GM21825 (cell line): ENCODE measurements around the gene RABGGTA.

Experiments
- ATAC-seq: cut with Tn5 transposase; IDR thresholded peaks from one replicate; pipeline ENCODE4 v1.9.1; 2021; ENCODE audit warnings: mild to moderate bottlenecking, moderate library complexity; ENCODE audit not compliant: unreplicated experiment

RABGGTA gene

DNA sequence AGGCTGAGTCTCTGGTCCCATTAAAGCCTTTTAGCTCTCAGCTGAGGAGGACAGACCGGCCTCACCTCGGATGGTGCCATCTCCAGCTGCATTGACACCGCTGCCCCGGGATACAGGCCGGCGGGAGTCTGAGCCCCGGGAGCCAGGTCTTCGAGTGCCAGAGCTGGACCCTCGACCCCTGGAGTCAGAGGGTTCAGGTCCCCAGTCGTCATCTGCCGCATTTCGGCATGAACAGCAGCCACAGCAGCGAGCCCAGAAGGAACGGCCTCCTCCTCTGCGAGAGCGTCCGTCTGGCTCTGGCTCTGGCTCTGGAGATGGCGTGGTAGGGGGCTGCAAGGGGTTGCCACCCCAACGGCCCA, 9.4 kb downstream of the RABGGTA start:
- no peak for ATAC-seq

DNA sequence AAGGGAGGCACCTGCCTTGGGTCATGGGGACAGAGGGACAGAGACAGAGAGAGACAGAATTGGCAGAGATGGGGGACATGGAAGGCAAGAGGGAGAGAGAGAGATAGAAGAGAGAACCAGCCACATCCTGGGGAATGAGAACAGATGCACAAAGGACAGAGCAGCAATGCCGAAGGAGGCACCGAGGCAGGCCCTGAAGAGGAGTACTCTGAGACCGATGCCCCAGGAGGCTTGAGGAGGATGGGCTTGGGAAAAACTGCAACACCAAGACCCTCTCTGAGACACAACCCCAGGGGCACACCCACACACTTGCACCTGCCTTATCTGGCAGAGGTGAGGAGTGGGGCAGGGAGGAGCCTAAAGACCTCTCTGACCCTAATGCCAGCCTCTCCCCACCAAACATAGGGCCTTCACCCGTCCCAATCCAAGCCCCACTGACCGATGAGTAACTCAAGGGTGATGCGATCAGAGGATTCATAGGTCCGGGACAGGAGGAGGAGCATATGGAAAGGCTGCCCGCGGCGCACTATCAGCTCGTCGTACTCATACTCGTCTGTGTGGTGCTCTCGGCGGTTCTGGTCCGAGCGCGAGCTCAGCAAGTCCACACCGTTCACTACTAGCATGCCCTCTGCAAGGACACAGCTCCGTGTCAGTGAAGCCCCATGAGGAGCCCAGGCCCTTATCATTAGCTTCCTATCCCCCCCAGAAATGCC, 10.0 kb downstream of the RABGGTA start:
- no peak for ATAC-seq

DNA sequence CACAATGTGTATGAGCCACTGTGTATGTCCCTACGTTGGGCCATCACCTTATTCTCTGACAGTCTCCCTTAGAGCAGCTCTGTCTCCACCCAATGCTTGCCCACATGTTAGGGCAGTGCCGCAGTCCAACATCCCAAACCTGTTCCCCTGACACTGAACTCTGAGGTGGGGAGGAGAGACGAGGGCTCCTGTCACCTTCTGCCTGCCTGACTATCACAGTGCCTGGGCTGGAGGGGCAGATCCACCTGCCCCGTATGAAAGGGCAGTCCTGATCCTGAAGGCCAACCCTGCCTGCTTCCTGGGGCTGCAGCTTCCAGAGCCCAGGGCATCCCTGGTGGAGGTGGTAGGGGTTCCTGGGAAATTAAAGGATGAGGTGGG, 10.6 kb downstream of the RABGGTA start:
- no peak for ATAC-seq

DNA sequence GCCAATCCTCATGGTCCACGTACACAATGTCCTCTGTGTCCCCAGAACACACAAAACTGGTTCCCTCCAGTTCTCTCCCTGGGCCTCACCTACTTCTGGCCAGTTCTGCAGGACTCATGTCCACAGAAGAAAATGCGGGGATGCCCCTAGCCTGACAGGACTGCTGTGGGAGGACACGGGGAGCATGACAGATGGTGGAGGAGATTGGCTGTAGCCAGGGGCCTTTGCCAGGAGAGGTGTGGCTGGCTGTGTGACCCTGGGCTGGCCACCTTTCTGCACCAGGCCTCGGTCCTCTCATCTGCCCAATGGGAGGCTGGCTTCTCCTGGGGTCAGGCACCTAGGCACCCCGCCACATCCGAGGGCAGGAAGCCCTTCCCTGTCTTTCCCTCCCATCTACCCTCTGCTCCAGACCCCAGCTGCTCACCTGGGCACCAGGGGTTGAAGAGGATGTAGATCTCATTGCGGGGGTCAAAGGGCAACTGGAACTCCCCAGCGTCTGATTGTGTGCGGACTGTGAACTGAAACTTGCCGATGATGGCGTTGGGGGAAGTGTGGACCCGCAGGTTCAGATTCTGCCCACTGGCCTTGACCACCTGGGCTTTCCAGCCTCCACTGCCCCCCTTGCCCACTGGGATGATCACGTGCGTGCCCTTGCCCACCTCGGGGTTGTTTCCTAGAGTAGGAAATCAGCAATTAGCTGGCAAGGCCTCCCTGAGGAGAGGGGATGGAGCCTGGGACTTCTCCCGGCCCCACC, 11.2 kb downstream of the RABGGTA start:
- ATAC-seq, result no peak

DNA sequence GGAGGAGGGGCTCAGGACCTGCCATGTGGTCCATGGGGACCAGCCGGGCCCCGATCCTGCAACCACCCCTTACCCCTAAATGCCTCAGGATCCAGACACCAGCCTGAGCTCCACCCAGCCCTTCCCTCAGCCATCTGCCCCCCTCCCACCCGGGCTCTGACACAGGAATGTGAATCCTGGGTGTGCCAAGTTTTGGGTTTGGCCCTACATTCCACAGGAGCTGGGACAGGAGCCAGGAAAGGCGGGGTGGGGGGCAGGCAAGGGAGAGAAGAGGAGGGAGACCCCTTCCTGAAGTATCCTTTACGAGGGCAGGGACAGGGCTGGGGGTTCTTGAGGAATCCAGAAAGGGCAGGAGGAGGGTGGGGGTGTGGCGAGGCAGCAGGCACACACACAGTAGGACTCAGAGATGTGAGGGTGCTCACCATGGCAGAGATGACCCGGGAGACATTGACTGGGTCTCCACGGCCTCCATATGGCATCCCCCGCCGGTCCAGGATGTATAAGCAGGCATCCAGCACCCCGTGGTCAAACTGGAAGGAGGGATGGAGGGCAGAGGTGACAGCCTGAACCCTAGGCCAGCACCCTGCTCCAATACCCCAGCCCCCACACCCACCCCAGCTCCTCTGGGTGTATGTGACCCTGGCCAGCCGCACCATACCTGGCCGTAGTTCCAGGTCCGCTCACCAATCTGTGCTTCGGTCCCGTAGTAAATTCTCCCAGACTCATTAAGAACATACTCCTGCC, 11.9 kb downstream of the RABGGTA start:
- ATAC-seq, result no peak

DNA sequence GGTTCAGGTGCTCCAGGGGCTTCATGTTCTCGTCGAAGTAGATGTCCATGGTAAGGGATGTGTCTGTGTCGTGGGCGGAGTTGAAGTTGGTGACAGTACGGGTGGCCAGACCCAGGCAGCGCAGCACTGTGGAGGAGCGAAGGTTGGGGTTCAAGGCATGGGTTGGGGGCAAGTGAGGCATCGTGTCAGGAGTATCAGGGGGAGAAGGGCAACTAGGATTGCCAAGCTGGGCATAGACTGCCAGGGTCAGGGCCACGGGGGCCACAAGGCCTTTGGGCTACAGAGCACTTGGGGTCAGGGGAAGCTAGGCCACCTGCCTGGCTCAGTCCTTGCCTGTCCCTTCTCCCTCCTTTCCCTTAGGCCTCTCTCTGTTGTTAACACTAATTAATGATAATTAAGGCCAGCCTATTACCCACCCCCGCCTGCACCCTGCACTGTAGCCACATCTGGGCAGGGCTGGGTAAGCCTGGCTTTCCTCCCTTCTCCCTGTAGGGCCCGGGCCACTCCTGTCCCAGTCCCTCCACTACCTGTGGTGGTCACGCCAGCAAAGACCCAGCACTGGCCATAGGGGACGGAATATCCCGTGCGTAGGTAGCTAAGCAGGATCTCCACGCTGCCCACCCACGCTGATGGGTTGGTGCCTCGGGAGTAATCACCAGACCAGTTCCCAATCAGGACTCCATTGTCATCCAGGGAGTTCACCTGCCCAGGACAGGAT, 12.7 kb downstream of the RABGGTA start:
- ATAC-seq, result no peak

DNA sequence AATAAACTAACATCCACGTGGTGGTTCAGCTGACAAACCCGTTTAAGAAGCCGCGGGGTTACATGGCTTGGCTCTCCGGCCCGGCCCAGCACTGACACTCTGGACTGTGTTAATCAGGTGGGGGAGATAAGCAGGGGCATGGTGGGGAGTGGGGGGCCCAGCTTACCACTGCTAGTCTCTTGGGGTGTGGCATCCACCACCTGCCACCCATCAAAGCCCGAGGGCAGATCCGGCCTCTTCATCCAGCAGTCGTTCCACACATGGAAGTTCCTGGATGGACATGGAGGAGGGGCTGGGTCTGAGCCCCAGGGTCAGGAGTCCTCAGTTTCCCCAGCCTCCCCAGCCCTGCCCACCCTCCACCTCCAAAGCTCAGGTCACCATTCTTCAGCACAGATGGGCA, 13.3 kb downstream of the RABGGTA start:
- ATAC-seq, result no peak

DNA sequence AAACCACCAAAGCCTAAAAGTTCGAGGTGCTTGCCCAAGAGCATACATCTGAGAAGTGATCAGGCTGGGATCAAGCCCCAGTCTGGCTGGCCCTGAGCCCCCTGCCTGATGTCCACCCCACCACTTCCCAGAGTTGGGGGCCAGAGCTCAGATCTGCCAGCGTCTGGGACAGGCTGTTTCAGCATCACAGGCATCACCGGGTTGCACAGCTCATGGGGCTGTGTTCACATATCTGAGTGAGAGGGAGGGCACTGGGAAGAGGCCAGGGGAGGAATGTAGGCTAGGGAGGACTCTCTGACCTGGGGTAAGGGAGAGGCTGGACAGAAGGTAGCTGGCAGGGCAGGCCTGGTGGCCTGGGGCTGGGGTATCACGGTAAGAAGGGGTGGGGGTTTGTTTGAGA, 14.4 kb downstream of the RABGGTA start:
- no peak for ATAC-seq

DNA sequence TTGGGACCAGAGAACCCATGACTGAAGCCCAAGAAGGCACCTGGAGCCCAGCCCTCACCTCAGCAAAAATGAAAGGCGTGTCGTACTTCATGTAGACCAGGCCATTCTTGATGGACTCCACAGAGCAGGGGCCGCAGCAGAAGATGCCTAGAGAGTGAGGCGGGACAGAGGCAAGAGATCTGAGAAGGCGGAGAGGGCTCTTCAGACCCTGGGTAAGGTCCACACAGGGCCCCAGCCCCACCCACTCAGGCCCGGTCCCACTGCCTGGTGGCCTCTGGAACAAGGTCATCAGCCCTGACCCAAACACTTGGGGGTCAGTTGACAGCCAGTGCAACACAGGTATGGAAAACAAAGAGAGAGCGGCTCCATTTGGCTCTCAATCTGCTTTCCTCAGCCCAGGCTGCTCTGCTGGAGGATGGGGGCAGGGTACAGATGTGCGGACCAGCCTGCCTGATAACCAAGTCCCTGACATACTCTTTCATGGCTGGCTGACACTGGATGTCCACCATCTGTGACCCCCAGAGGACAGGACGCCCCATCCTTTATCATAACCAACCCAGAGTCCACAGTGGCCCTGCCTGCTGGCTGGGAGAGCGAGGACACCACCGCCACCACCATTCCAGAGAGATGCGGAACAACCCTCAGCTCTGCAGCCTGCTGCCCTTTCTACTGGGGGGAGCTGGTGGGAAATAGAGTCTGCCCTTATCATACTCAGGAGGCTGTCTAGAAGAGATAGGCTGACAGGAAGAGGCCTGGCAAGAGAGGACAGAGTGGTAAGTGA, 15.3 kb downstream of the RABGGTA start:
- no peak for ATAC-seq

DNA sequence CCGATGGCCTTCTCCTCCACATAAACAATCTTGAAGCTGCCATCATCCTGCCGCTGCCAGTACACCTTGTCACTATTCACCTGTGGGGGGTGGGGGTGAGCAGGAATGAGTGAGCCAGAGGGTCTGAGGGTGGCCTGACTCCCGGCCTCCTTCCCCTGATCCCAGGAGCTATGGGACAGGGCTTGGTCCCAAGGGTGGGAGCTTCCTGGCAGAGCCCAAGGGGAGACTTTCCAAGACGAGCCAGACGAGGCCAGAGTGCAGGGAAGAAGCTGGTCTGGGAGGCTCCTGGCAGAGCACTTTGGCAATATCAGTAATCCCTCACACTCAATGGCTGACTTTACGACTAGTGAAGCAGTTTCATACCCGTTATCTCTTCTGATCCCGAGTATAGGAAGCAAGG, 16.0 kb downstream of the RABGGTA start:
- ATAC-seq, result no peak

DNA sequence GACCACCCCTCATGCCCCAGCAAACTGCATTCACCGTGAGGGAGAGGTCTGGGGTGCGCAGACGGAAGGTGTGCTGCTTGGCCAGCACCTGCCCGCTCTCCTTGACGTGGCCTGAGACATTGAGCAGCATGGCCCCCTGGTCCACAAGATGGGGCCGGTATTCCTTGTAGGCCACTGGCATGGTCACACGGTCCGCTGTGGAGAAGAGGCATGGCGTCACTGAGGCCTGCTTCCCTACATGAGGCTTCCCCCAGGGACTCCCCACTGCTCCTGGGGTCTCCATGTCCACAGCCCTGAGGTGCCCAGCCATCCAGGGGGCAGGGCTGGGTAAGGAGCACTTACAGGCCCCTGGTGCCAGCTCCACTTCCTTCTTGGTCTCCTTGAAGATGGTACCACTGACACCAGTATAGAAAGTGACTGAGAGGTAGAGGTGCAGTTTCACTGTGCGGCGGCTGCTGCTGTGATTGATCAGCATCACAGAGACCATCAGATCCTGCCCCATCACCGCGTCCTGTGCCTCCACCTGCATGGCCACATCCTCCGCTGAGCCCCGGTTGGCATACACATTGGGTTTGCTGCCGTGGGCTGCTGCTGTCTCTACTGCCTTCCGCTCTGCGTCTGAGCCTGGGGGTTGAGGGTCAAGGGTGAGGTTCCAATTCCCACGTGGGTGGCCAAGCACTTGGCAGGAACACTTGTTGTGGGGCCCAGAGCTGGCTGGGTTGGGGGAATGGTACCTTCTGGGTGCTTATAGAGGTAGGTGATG, 16.6 kb downstream of the RABGGTA start:
- no peak for ATAC-seq

DNA sequence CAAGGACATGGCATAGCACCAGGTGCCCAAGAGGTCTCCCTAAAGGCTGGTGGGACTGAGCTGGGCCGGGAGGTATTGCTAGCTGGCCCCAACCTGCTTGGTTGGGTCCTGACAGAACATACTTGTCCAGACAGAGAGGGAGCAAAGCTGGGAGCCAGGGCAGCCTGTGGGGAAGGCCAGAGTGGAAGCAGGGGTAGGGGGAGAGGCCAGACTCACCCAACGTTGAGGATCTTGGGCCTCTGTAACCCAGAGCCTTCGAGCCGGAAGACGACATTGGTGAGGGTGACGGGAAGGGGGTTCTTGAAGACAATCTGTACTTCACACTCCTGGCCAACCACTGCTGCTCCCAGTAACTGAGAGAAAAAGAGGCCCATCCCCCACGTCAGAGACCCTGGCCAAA, 17.5 kb downstream of the RABGGTA start:
- no peak for ATAC-seq

DNA sequence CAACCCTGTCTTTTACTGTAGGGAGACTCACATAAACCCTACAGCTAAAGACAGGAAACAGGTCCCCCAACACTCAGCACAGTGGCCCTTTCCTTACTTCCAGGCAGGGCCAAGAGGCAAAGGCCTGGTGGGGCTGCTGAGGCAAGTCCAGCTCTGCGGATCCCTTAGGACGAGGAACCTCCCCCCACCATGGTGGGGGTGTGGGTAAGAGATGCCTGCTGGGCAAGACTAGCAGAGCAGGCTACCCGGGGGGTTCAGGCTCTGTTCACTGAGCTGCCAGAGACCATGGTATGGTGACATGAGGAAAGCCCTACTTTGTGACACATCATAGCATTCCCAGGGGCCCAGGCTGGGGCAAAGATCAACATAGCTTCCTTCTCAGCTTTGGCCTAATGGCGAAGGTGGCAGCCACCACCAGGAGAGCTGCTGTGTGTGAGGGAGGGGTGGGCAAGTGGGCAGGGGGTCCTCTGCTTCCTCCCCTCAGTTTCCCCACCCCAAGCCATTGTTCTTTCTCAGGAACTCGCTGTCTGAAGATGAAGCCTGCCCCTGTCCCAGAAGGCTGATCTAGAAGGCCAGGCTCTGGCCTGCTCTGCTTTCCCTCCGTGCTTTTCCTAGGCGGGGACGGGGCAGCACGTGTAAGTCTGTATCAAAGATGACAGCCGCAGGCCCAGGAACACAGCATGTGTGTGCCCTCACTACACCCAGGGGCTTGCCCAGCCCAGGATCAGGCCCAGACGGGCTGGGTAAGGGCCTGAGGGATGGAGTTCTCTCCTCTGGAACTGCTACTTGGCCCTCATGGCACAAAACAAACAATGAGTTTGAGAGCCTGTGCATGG, 18.9 kb downstream of the RABGGTA start:
- ATAC-seq, result no peak

DNA sequence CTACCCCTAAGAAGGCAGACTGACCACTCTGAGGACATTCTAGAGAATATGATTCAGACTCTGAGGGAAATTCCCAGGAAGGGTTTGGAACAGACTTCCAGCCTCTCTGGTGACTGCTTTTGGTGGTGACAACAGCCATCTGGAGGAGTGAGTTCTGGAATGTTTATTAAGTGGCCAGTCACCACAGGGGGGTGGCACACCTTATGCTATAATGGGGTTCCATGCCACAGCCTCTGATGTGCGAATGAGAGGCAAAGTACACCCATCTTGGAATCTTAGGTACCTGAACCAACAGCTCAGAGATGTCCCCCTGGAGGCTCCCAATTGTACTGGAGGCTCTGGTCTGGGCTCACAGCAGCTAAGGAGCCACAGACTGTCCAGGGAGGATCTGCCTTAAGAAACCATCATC, 19.5 kb downstream of the RABGGTA start:
- ATAC-seq, result no peak

DNA sequence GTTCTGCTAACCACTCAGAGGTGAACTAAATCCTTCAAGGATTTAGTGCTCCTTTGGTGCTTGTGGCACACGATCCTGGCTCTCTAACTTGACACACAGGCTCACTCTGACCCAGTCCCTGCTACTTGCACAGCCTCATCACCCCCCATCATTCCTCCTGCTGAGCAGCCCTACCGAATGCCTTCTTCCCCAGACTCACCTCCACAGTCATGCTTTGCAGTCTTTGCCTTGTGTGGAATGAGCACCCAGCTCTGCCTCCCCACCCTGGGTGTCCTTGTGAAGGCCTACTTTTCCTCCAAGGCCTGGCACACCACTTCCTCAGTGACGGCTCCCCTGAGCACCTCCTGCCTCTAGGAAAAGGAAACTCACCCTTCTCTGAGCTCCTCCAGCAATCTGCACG, 21.0 kb downstream of the RABGGTA start:
- no peak for ATAC-seq

DNA sequence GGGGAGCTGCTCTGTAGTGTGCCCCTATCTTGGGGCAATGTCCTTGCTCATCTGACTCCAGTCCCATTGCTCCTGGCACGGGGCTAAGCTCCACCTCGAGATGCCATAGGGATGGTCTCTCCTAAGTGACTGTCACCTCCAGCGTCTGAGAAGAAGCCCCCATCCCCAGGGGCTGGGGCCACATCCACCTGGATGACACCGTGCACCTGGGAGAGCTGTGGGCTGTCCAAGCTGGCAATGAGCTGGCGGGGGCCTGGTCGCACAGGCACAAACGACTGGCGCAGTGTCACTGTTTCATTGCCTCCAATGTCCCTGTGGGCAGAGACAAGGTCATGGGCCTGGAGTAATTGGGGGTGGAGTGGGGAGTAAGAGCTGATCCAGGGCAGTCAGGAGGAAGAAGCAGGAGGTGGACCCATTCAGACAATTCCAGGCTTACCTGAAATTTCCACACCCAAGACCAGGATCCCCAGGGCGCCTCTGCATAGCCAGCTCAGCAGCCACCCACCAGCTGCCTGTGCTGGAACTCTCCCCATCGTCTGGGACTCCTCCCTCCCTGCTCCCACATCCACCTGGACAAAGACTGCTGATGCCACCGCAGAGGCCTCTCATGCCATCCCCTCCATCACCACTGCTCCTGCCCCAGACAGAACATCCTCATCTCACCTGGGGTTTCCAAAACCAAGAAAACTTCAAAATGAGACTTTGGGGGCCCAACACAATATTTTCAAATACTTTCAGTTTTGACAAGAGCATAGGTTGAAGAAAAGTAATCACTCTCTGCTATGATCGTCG, 22.0 kb downstream of the RABGGTA start:
- no peak for ATAC-seq

DNA sequence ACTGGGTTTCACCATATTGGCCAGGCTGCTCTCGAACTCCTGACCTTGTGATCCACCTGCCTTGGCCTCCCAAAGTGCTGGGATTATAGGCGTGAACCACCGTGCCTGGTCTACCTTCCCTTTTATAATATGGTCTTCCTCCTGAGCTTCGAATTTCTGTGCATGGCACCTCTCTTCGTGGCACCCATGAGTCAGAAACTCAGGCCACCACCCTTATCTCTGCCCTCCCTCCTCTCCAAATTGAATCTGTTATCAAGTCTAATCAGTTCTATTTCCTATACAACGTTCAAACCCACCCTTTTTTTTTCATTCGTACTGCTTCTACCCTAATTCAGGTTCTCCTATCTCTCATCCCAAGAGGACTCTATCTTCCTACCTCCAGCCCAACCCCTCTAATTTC, 24.0 kb downstream of the RABGGTA start:
- no peak for ATAC-seq

DNA sequence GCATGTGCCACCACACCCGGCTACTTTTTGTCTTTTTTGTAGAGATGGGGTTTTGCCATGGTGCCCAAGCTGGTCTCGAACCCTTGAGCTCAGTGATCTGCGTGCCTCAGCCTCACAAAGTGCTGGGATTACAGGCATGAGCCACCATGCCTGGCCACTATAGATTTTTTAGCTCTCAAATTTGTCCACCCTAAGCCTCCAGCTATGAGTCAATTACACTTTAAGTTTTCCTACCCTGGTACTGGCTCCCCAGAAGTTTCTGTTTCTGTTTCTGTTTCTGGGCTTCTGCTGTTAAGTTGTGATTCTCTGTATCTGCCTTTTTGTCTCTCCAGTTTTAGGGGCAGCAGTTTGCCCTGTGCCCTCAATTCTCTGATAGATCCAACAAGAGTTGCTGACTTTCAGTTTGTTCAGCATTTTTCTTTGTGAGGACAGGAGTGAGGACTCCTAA, 24.6 kb downstream of the RABGGTA start:
- ATAC-seq, result no peak
